Measurements from ENCODE around the gene GSTA2. TPM values are rescaled to one million over a fixed set of nuclear protein-coding genes. Genes with fewer than 3 reads are reported as not detected.
"Not testable (repeated sequence)": the region's sequence is repeated elsewhere in the genome, so short reads cannot be mapped to it uniquely, and the experiment has no call there.

Gene GSTA2
- total RNA-seq (not detected), polyA plus RNA-seq (not detected), total RNA-seq (0 reads per million in 6 experiments)

GRCh38 chr6:52763322-52763916, at the start of gene GSTA2:
Gene GSTA2 (minus strand): TSS chr6:52763475. CDS start chr6:52757947, 5,528 bp downstream.
- H3K27me3 Mint-ChIP-seq: peaks cover 6 to 15% (median 9%) of the 10 kb centered on the region in 5 donors
- H3K36me3 Mint-ChIP-seq, DNase-seq, H3K4me1 Mint-ChIP-seq, H3K27ac Mint-ChIP-seq, ATAC-seq, POLR2A ChIA-PET, H3K4me3 Mint-ChIP-seq, H3K9me3 Mint-ChIP-seq: not testable (repeated sequence)

GRCh38 chr6:52809777-52810176, 46.5 kb upstream of the GSTA2 start:
- H3K9me3 Mint-ChIP-seq, DNase-seq, H3K36me3 Mint-ChIP-seq, ATAC-seq, POLR2A ChIA-PET, H3K27ac Mint-ChIP-seq, H3K4me3 Mint-ChIP-seq, H3K4me1 Mint-ChIP-seq: not testable (repeated sequence)
- H3K27me3 Mint-ChIP-seq: peaks cover 5 to 40% (median 21%) of the 10 kb centered on the region in 5 donors

GRCh38 chr6:52808660-52809059, 45.4 kb upstream of the GSTA2 start:
- DNase-seq: no peak
- H3K4me1 Mint-ChIP-seq: no peaks in the 10 kb centered on the region
- H3K4me3 Mint-ChIP-seq: no peak overlapping the region
- POLR2A ChIA-PET: no interaction called here
- H3K27me3 Mint-ChIP-seq: peaks cover 8 to 51% (median 22%) of the 10 kb centered on the region in 5 donors
- H3K27ac Mint-ChIP-seq: no peak overlapping the region
- H3K9me3 Mint-ChIP-seq: no peaks in the 10 kb centered on the region
- H3K36me3 Mint-ChIP-seq: no peaks in the 10 kb centered on the region
- no peak for ATAC-seq

DNA sequence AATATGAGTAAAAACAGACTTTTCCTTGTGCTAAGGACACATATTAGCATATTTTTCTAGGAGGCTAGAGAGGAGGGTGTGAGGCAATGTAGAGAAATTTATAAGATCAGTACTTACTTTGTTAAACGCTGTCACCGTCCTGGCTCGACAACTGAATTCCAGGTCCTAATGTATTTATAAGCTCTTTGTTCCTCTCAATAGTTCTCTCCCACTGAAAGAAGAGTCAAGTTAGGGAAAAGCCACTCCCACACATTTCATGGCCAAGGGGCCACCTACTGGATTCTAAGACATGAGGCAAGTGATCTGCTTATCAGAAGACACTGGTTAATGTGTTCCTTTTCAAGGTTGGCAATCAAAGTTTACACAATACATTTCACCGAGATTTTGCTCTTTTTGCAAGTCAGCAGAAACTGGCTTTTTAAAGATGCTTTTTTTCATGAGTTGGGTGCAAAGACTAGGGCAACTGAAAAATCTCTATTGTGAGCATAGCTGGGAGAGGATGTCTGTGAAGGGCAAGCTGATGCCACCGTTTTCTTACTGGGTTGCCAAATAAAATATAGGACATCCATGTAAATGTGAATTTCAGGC, 40.5 kb upstream of the GSTA2 start, which contains the start of gene GSTA1:
Gene GSTA1, minus strand, starts transcription at position 149 of the 588 bp plus-strand sequence. CDS start 4,549 bp downstream, outside the sequence.
- H3K9me3 Mint-ChIP-seq, H3K36me3 Mint-ChIP-seq, H3K4me1 Mint-ChIP-seq, H3K27ac Mint-ChIP-seq, H3K4me3 Mint-ChIP-seq, DNase-seq, POLR2A ChIA-PET, ATAC-seq: not testable (repeated sequence)
- H3K27me3 Mint-ChIP-seq: peaks cover 16 to 69% (median 21%) of the 10 kb centered on the region in 5 donors

GRCh38 chr6:52802806-52803205, 39.5 kb upstream of the GSTA2 start:
- no peaks in the 10 kb centered on the region for H3K36me3 Mint-ChIP-seq
- H3K27ac Mint-ChIP-seq: no peak overlapping the region
- POLR2A ChIA-PET: no interaction called here
- no peak overlapping the region for H3K4me3 Mint-ChIP-seq
- H3K27me3 Mint-ChIP-seq: peaks cover 15 to 69% (median 21%) of the 10 kb centered on the region in 5 donors
- ATAC-seq (no peak), DNase-seq (no peak)
- H3K9me3 Mint-ChIP-seq: no peaks in the 10 kb centered on the region
- no peaks in the 10 kb centered on the region for H3K4me1 Mint-ChIP-seq

- no peak overlapping the region for H3K4me3 Mint-ChIP-seq
- H3K4me1 Mint-ChIP-seq: no peaks in the 10 kb centered on the region
- POLR2A ChIA-PET: no interaction called here
- DNase-seq (no peak), ATAC-seq (no peak)
- no peaks in the 10 kb centered on the region for H3K9me3 Mint-ChIP-seq
- no peaks in the 10 kb centered on the region for H3K36me3 Mint-ChIP-seq
- peaks cover 13 to 60% (median 23%) of the 10 kb centered on the region in 5 donors for H3K27me3 Mint-ChIP-seq
- H3K27ac Mint-ChIP-seq: no peak overlapping the region
These were observed 38.0 kb upstream of the GSTA2 start for GRCh38 chr6:52801188-52801841.

DNA sequence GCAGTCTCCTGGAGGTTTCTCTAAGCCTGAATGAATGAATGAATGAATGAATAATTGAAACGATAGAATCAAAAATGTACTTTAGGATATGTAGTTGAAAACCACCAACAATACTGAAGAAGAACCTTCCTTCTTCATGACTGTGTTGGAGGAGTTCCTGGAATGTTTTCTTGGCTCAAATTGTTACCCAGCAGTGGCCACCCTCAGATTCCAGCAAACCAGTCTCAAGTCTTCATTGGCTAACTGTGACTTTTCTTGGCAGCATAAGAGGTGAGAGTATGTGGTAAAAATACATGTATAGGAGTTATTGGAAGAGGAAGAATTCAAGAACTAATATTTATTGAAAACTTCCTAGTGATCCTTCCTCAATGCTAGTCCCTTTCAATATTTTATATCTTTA, 36.0 kb upstream of the GSTA2 start:
- H3K9me3 Mint-ChIP-seq, DNase-seq, POLR2A ChIA-PET, ATAC-seq, H3K4me3 Mint-ChIP-seq, H3K4me1 Mint-ChIP-seq, H3K36me3 Mint-ChIP-seq: not testable (repeated sequence)
- H3K27ac Mint-ChIP-seq: peak overlapping the region in 1 of 10 donors; percentile 58
- peaks cover 8 to 54% (median 27%) of the 10 kb centered on the region in 5 donors for H3K27me3 Mint-ChIP-seq

GRCh38 chr6:52794366-52794765, 31.1 kb upstream of the GSTA2 start:
- Mint-ChIP-seq H3K36me3 (peaks cover 0 to 13% (median 4%) of the 10 kb centered on the region in 3 donors), H3K27me3 (peaks cover 3 to 39% (median 19%) of the 10 kb centered on the region in 5 donors), H3K9me3 (peaks cover 0 to 20% (median 4%) of the 10 kb centered on the region in 9 donors)
- H3K27ac Mint-ChIP-seq, H3K4me3 Mint-ChIP-seq, ATAC-seq, DNase-seq, H3K4me1 Mint-ChIP-seq, POLR2A ChIA-PET: not testable (repeated sequence)

DNA sequence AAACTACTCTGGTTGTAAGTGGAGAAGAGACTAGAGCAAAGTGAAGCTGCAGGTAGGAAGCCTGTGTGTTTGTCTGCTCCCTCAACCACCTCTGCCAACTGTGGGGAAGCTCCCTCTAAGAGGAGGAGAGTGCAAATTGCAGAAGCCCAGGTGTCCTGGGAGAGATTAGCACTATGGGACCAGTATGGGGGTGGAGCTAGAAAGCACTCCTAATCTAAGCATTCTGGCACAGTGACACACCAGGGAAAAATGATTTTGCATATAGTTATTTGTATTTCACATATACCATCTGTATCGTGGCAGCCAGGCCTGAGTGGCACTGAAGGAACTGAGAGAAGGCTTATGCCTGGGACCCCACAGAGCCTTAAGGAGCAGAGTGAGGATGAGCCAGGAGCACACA, 27.6 kb upstream of the GSTA2 start:
- H3K27ac Mint-ChIP-seq: no peak overlapping the region
- DNase-seq (no peak), ATAC-seq (no peak)
- H3K4me3 Mint-ChIP-seq: no peak overlapping the region
- POLR2A ChIA-PET: no interaction called here
- H3K4me1 Mint-ChIP-seq: peaks cover 0 to 2% (median 0%) of the 10 kb centered on the region in 4 donors
- peaks cover 0 to 13% (median 4%) of the 10 kb centered on the region in 3 donors for H3K36me3 Mint-ChIP-seq
- H3K27me3 Mint-ChIP-seq: peaks cover 2 to 38% (median 8%) of the 10 kb centered on the region in 5 donors
- peaks cover 0 to 20% (median 4%) of the 10 kb centered on the region in 9 donors for H3K9me3 Mint-ChIP-seq

GRCh38 chr6:52789658-52790057, 26.4 kb upstream of the GSTA2 start:
- Mint-ChIP-seq H3K36me3 (peaks cover 0 to 13% (median 4%) of the 10 kb centered on the region in 3 donors), H3K9me3 (peaks cover 0 to 20% (median 4%) of the 10 kb centered on the region in 9 donors), H3K27me3 (peaks cover 2 to 34% (median 5%) of the 10 kb centered on the region in 5 donors)
- DNase-seq, POLR2A ChIA-PET, H3K4me1 Mint-ChIP-seq, H3K27ac Mint-ChIP-seq, ATAC-seq, H3K4me3 Mint-ChIP-seq: not testable (repeated sequence)

DNA sequence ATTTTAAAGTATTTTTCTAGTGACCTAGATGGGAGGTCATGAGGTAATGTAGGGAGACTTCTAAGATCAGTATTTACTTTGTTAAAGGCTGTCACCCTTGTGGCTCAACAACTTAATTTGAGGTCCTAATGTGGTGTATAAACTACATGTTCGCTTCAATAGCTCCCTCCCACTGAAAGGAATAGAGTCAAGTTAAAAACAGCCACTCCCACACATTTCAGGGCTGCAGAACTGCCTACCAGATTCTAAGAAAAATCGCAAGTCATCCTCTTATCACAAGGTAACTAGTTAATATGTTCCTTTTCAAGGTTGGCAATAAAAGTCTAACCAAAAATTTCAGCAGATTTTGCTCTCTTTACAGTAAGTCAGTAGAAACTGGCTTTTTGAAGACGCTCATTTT, 25.2 kb upstream of the GSTA2 start:
- peaks cover 0 to 5% (median 0%) of the 10 kb centered on the region in 4 donors for H3K4me1 Mint-ChIP-seq
- ATAC-seq (no peak), DNase-seq (no peak)
- H3K27me3 Mint-ChIP-seq: peaks cover 2 to 28% (median 5%) of the 10 kb centered on the region in 5 donors
- no peak overlapping the region for H3K4me3 Mint-ChIP-seq
- peaks cover 0 to 11% (median 4%) of the 10 kb centered on the region in 3 donors for H3K36me3 Mint-ChIP-seq
- peaks cover 0 to 17% (median 4%) of the 10 kb centered on the region in 9 donors for H3K9me3 Mint-ChIP-seq
- POLR2A ChIA-PET: no interaction called here
- no peak overlapping the region for H3K27ac Mint-ChIP-seq

DNA sequence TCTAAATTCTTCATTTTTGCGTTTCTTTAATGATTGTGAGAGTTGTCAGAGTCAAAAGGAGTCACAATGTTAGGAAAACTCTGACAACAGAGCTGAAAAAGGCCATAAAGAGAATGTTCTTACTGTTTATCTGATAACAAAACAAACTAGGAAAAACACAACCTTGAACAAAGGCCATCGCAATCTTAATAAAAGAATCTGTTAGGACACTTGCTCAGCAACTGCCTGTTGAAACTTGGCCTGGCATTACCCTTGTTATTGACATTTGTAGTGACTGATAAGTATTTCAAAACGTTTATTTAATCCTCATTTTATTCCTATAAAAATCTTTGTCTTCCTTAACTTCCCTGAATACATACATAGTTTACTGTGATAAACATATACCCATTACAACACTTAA, 24.6 kb upstream of the GSTA2 start:
- Mint-ChIP-seq H3K4me1 (peaks cover 0 to 5% (median 0%) of the 10 kb centered on the region in 4 donors), H3K27me3 (peaks cover 2 to 22% (median 5%) of the 10 kb centered on the region in 5 donors), H3K27ac (no peak overlapping the region), H3K9me3 (peaks cover 0 to 11% (median 3%) of the 10 kb centered on the region in 9 donors), H3K36me3 (peaks cover 0 to 6% (median 4%) of the 10 kb centered on the region in 3 donors), H3K4me3 (no peak overlapping the region)
- ATAC-seq: no peak
- no peak for DNase-seq
- POLR2A ChIA-PET: no interaction called here
